ENCODE data around the gene GOLGA8N. TPM values are rescaled to one million over a fixed set of nuclear protein-coding genes. Genes with fewer than 3 reads are reported as not detected.
"Not testable (repeated sequence)": the region's sequence is repeated elsewhere in the genome, so short reads cannot be mapped to it uniquely, and the experiment has no call there.

The GOLGA8N gene
- total and polyA plus RNA-seq, 2 donors: 2.2 to 13.8 TPM

DNA sequence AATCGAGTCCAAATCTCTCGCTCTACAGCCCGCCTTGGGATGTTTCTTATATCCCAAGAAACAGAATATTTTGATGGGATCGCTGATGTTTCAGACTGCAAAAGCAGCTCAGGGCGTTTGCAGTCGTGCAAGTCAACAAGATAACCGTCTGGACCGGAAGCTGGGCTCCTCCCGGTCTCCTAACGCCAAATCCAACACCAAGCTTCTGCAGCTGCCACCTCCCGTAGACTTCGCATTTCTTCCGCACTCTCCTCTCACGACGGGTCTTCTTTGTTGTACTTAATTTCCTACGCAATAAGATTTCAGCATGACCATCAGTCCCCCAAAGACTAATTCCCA lies 21.4 kb downstream of the GOLGA8N start:
- H3K4me3 ChIP-seq (ENCODE audit: low read length in 2 of 2): peak overlapping the region; percentile 48 to 50
- not testable (repeated sequence) for DNase-seq (ENCODE audit: low read depth in 6 of 9, low spot score in 9 of 9); H3K27me3 ChIP-seq (ENCODE audit: control insufficient read depth in 2 of 2, insufficient read depth in 1 of 2, low read length in 1 of 2); H3K36me3 ChIP-seq (ENCODE audit: control insufficient read depth in 2 of 2, insufficient read depth in 2 of 2, low read length in 1 of 2); H3K9me3 ChIP-seq (ENCODE audit: control insufficient read depth in 2 of 2, insufficient read depth in 1 of 2, low read length in 1 of 2); H3K4me1 ChIP-seq (ENCODE audit: control insufficient read depth in 2 of 2, insufficient read depth in 2 of 2, low read length in 2 of 2)
- peak overlapping the region; percentile 67 to 78 for H3K27ac ChIP-seq (ENCODE audit: low read depth in 1 of 2, low read length in 1 of 2)
- 0% methylated on average over 11 of the region's 16 CpGs for WGBS

DNA sequence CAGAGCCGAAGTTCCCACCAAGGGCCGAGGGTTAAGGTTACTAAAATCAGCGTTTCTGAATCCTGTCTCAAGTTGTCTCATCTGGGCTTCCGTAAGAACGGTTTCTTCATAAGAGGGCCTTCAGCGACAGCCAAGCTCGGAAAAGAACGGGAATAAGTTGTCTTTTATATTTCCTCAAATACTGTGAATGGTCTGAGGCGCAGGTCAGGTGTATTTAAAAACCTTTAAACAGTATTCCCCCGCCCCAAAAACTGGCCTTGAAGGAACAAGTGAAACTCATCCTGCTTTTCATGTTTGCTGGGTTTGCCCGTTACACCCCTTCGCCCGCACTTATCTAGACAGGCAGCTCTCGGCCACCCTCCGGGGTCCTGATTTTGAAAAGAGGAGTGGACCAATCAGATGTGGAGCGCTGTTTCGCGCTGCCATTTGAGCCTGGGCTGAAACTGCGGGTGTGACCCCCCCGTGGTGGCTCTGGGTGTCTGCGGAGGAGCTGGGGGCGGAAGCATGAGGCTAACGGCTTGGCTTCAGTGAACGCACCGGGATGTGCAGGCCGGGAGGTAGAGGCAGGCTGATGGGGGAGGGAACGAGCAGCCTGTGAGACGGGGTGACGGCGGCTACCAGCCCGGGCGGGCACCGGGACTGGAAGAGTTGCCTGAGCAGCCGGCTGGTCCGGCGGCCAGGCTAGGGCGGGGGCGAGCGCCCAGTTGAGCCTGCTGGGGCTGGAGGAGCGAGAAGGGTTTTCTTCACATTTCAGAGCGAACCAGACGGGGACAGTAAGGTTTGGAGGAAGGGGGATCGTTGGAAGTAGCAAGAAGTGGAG lies 22.0 kb downstream of the GOLGA8N start, which contains the start of gene ARHGAP11A:
Gene ARHGAP11A (plus strand): TSS at position 454 of the 820 bp plus-strand sequence. CDS start 708 bp downstream, outside the sequence.
- Histone ChIP-seq H3K27ac (ENCODE audit: low read depth in 1 of 2, low read length in 1 of 2) (peak within 1 kb of the TSS; percentile 67 to 87), H3K4me3 (ENCODE audit: low read length in 2 of 2) (peak within 1 kb of the TSS; percentile 50 to 63)
- not testable (repeated sequence) for H3K4me1 ChIP-seq (ENCODE audit: control insufficient read depth in 2 of 2, insufficient read depth in 2 of 2, low read length in 2 of 2); H3K27me3 ChIP-seq (ENCODE audit: control insufficient read depth in 2 of 2, insufficient read depth in 1 of 2, low read length in 1 of 2); H3K36me3 ChIP-seq (ENCODE audit: control insufficient read depth in 2 of 2, insufficient read depth in 2 of 2, low read length in 1 of 2); H3K9me3 ChIP-seq (ENCODE audit: control insufficient read depth in 2 of 2, insufficient read depth in 1 of 2, low read length in 1 of 2)
- peak; percentile 80 to 97 (median 89) for DNase-seq (ENCODE audit: low read depth in 6 of 9, low spot score in 9 of 9)
- WGBS: under 1% methylated on average over 33 of the region's 43 CpGs

DNA sequence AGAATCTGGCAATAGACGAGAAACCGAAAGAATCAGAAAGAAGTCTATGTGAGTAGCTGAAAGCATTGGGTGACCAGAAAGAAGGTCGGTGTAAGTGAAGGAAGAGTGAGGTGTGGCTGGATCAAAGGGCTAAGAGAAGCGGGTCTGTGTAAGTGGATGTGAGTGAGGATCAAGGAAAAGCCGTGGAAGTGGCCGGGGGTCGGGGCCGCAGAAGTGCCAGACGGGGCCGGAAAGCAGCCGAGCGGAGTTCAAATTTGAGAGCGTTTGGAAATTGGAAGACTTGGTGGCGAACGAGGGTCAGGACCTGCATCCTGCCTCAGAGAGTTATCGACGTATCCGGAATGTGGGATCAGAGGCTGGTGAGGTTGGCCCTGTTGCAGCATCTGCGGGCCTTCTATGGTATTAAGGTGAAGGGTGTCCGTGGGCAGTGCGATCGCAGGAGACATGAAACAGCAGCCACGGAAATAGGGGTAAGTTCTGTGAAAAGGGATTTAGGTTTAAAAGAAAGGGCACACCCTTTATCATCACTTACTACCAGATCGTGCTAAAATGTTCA lies 22.7 kb downstream of the GOLGA8N start:
- not testable (repeated sequence) for H3K27me3 ChIP-seq (ENCODE audit: control insufficient read depth in 2 of 2, insufficient read depth in 1 of 2, low read length in 1 of 2); H3K36me3 ChIP-seq (ENCODE audit: control insufficient read depth in 2 of 2, insufficient read depth in 2 of 2, low read length in 1 of 2); H3K4me1 ChIP-seq (ENCODE audit: control insufficient read depth in 2 of 2, insufficient read depth in 2 of 2, low read length in 2 of 2); H3K9me3 ChIP-seq (ENCODE audit: control insufficient read depth in 2 of 2, insufficient read depth in 1 of 2, low read length in 1 of 2)
- DNase-seq (ENCODE audit: low read depth in 6 of 9, low spot score in 9 of 9): peak in 3 of 9 donors; percentile 11 to 22 (median 16)
- WGBS: under 1% methylated on average over 19 of the region's 24 CpGs
- Histone ChIP-seq H3K27ac (ENCODE audit: low read depth in 1 of 2, low read length in 1 of 2) (peak overlapping the region; percentile 64 to 73), H3K4me3 (ENCODE audit: low read length in 2 of 2) (peak overlapping the region; percentile 50 to 63)

DNA sequence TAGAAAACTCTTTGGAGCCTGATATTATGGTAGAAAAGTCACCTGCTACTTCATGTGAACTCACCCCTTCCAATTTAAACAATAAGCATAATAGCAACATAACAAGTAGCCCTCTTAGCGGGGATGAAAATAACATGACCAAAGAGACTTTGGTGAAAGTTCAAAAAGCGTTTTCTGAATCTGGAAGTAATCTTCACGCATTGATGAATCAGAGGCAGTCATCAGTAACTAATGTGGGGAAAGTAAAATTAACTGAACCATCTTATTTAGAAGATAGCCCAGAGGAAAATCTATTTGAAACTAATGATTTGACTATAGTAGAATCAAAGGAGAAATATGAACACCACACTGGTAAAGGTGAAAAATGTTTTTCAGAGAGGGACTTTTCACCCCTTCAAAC lies 43.2 kb downstream of the GOLGA8N start:
- no peak for DNase-seq (ENCODE audit: low read depth in 6 of 9, low spot score in 9 of 9)
- Histone ChIP-seq H3K9me3 (ENCODE audit: control insufficient read depth in 2 of 2, insufficient read depth in 1 of 2, low read length in 1 of 2) (no peaks in the 10 kb centered on the region), H3K27ac (ENCODE audit: low read depth in 1 of 2, low read length in 1 of 2) (no peak overlapping the region), H3K27me3 (ENCODE audit: control insufficient read depth in 2 of 2, insufficient read depth in 1 of 2, low read length in 1 of 2) (peaks cover 0 to under 1% of the 10 kb centered on the region in 2 donors), H3K36me3 (ENCODE audit: control insufficient read depth in 2 of 2, insufficient read depth in 2 of 2, low read length in 1 of 2) (peaks cover 12 to 45% of the 10 kb centered on the region in 2 donors), H3K4me3 (ENCODE audit: low read length in 2 of 2) (no peak overlapping the region), H3K4me1 (ENCODE audit: control insufficient read depth in 2 of 2, insufficient read depth in 2 of 2, low read length in 2 of 2) (no peaks in the 10 kb centered on the region)
- WGBS: 97% methylated on average over 3 of the region's 3 CpGs

DNA sequence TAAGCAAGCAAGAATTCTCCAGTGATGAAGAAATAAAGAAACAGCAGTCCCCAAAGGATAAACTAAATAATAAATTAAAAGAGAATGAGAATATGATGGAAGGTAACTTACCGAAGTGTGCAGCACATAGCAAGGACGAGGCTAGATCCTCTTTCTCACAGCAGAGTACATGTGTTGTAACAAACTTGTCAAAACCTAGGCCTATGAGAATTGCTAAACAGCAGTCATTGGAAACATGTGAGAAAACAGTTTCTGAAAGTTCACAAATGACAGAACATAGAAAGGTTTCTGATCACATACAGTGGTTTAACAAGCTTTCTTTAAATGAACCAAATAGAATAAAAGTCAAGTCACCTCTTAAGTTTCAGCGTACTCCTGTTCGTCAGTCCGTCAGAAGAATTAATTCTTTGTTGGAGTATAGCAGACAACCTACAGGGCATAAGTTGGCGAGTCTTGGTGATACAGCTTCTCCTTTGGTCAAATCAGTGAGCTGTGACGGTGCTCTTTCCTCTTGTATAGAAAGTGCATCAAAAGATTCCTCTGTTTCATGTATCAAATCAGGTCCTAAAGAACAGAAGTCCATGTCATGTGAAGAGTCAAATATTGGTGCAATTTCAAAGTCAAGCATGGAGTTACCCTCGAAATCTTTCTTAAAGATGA lies 43.8 kb downstream of the GOLGA8N start:
- WGBS: 98% methylated on average over 8 of the region's 8 CpGs
- Histone ChIP-seq H3K4me3 (ENCODE audit: low read length in 2 of 2) (no peak overlapping the region), H3K9me3 (ENCODE audit: control insufficient read depth in 2 of 2, insufficient read depth in 1 of 2, low read length in 1 of 2) (no peaks in the 10 kb centered on the region), H3K36me3 (ENCODE audit: control insufficient read depth in 2 of 2, insufficient read depth in 2 of 2, low read length in 1 of 2) (peaks cover 15 to 45% of the 10 kb centered on the region in 2 donors), H3K27ac (ENCODE audit: low read depth in 1 of 2, low read length in 1 of 2) (no peak overlapping the region), H3K27me3 (ENCODE audit: control insufficient read depth in 2 of 2, insufficient read depth in 1 of 2, low read length in 1 of 2) (peaks cover 0 to 3% of the 10 kb centered on the region in 2 donors), H3K4me1 (ENCODE audit: control insufficient read depth in 2 of 2, insufficient read depth in 2 of 2, low read length in 2 of 2) (no peaks in the 10 kb centered on the region)
- DNase-seq (ENCODE audit: low read depth in 6 of 9, low spot score in 9 of 9): no peak

DNA sequence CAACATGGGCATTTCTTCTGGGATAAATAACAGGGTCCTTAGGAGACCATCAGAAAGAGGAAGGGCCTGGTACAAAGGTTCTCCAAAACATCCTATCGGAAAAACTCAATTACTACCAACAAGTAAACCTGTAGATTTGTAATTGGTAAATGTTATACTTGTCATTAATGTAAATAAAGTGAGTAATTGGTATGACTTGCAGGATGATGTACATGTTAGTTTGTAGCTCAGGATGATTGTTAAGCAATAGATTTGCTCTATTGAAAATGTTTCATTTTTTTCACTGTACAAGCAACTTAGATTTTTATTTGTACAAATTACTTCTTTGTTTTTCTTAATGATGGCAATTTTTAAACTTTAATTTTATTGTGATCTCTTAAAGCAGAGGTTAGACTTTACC lies 44.4 kb downstream of the GOLGA8N start:
- no peak for DNase-seq (ENCODE audit: low read depth in 6 of 9, low spot score in 9 of 9)
- peaks cover 0 to 3% of the 10 kb centered on the region in 2 donors for H3K27me3 ChIP-seq (ENCODE audit: control insufficient read depth in 2 of 2, insufficient read depth in 1 of 2, low read length in 1 of 2)
- 97% methylated on average over 1 of the region's 1 CpG for WGBS
- no peak overlapping the region for H3K27ac ChIP-seq (ENCODE audit: low read depth in 1 of 2, low read length in 1 of 2)
- H3K36me3 ChIP-seq (ENCODE audit: control insufficient read depth in 2 of 2, insufficient read depth in 2 of 2, low read length in 1 of 2): peaks cover 15 to 45% of the 10 kb centered on the region in 2 donors
- H3K9me3 ChIP-seq (ENCODE audit: control insufficient read depth in 2 of 2, insufficient read depth in 1 of 2, low read length in 1 of 2): no peaks in the 10 kb centered on the region
- no peaks in the 10 kb centered on the region for H3K4me1 ChIP-seq (ENCODE audit: control insufficient read depth in 2 of 2, insufficient read depth in 2 of 2, low read length in 2 of 2)
- H3K4me3 ChIP-seq (ENCODE audit: low read length in 2 of 2): no peak overlapping the region

DNA sequence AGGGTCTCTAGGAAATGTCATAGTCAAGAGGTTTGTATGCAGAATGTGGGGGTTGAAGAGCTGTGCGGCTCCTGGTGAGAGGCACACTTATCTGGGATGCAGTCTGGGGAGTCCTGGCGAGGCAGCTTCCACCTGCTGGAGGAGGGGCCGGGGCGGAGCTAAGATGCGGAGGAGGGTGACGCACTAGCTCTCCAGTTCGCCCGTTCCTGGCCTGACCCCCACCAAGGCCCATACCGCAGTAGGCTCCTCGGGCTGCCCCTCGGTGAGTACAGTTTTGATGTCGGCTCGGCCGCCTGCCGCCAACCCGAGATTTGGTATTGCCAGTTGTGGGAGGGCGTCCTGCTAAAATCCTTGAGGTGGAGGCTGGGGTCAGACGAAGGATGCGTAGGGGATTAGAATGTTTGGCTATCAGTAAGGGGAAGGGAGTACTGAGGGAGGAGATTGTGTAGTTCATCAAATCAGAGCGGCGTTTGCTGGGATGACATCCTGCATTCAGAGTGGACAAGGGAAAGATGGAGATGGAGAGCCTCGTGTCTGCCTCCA lies 48.3 kb downstream of the GOLGA8N start, which contains the start of gene SCG5:
Gene SCG5 (plus strand): TSS at position 194 of the 543 bp plus-strand sequence. CDS start 1,883 bp downstream, outside the sequence.
- H3K4me1 ChIP-seq (ENCODE audit: control insufficient read depth in 2 of 2, insufficient read depth in 2 of 2, low read length in 2 of 2): no peaks in the 10 kb centered on the region
- no peak within 1 kb of the TSS for H3K27ac ChIP-seq (ENCODE audit: low read depth in 1 of 2, low read length in 1 of 2)
- no peak for DNase-seq (ENCODE audit: low read depth in 6 of 9, low spot score in 9 of 9)
- peaks cover 0 to 3% of the 10 kb centered on the region in 2 donors for H3K27me3 ChIP-seq (ENCODE audit: control insufficient read depth in 2 of 2, insufficient read depth in 1 of 2, low read length in 1 of 2)
- no peaks in the 10 kb centered on the region for H3K9me3 ChIP-seq (ENCODE audit: control insufficient read depth in 2 of 2, insufficient read depth in 1 of 2, low read length in 1 of 2)
- WGBS: 66% methylated on average over 22 of the region's 22 CpGs
- H3K4me3 ChIP-seq (ENCODE audit: low read length in 2 of 2): peak within 1 kb of the TSS in 1 of 2 donors; percentile 24
- peaks cover 5 to 12% of the 10 kb centered on the region in 2 donors for H3K36me3 ChIP-seq (ENCODE audit: control insufficient read depth in 2 of 2, insufficient read depth in 2 of 2, low read length in 1 of 2)

DNA sequence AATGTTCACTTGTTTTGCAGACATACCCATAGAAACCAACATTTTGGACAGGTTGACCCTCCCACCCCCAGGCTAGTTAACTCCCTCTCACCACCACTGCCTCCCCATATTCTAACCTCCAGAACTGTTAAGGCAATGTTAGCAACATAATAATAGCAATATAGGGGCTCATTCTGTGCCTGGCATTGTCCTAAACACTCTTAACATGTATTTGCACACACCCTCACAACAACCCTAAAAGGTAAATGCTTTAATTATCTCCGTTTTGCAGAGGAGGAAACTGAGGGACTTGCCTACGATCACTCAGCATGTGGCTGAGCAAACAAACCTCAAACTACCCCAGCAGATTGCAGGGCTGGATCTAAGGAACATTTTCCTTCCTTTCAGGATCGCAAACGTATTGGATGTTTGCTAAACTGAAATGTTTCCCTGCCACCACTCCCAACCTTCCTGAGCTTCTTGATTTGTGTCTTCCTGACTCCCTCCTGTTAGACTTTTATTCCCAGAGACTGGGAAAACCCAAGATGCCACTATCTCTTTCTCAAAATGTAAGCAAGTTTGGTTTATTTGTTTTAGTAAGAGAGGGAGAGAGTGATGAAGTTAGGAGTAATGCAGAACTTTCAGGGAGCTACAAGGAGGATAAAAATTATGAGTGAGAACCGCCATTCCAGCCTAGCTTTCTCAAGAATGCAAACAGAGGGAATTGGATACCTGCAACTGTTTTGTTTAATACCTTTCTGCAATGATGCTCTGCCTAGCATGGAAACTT lies 49.6 kb downstream of the GOLGA8N start:
- Histone ChIP-seq H3K27ac (ENCODE audit: low read depth in 1 of 2, low read length in 1 of 2) (no peak overlapping the region), H3K9me3 (ENCODE audit: control insufficient read depth in 2 of 2, insufficient read depth in 1 of 2, low read length in 1 of 2) (no peaks in the 10 kb centered on the region), H3K4me3 (ENCODE audit: low read length in 2 of 2) (no peak overlapping the region), H3K27me3 (ENCODE audit: control insufficient read depth in 2 of 2, insufficient read depth in 1 of 2, low read length in 1 of 2) (peaks cover 0 to 3% of the 10 kb centered on the region in 2 donors), H3K36me3 (ENCODE audit: control insufficient read depth in 2 of 2, insufficient read depth in 2 of 2, low read length in 1 of 2) (peaks cover 6 to 10% of the 10 kb centered on the region in 2 donors), H3K4me1 (ENCODE audit: control insufficient read depth in 2 of 2, insufficient read depth in 2 of 2, low read length in 2 of 2) (no peaks in the 10 kb centered on the region)
- DNase-seq (ENCODE audit: low read depth in 6 of 9, low spot score in 9 of 9): no peak
- WGBS: 92% methylated on average over 5 of the region's 5 CpGs
